ENCODE data around the gene SETDB1. TPM values are rescaled to one million over a fixed set of nuclear protein-coding genes. Genes with fewer than 3 reads are reported as not detected.

Gene SETDB1
- 31.0 and 34.6 TPM in 2 replicates for total RNA-seq (2016; rRNA removed; fragmentation: Illumina TruSeq; extraction: Trizol)
- total RNA-seq (2016; cell fraction: cytosol; rRNA removed; fragmentation: Illumina TruSeq; extraction: Trizol; ENCODE audit: low read depth) = 8.2 and 9.2 TPM in 2 replicates
- 32.1 and 33.4 TPM in 2 replicates for total RNA-seq (2016; cell fraction: insoluble cytoplasmic fraction; rRNA removed; fragmentation: Illumina TruSeq; extraction: Trizol)
- 11.8 and 12.8 TPM in 2 replicates for total RNA-seq (2016; cell fraction: membrane; rRNA removed; fragmentation: Illumina TruSeq; extraction: Trizol)
- total RNA-seq (2016; cell fraction: nucleus; rRNA removed; fragmentation: Illumina TruSeq; extraction: Trizol) = 27.2 and 30.3 TPM in 2 replicates
- 30.1 and 33.1 TPM in 2 replicates for polyA plus RNA-seq (2011; rRNA removed)
- 15.2 and 18.5 TPM in 2 replicates for polyA plus RNA-seq (2011; cell fraction: cytosol; rRNA removed)
- 43.9 and 48.6 TPM in 2 replicates for polyA plus RNA-seq (2011; cell fraction: nucleus; rRNA removed)
- polyA plus RNA-seq (2012) = 26.3 and 29.9 TPM in 2 replicates
- polyA plus RNA-seq (2016; cell fraction: cytosol; fragmentation: Illumina TruSeq; extraction: Trizol; ENCODE audit: low read depth) = 2.5 TPM in 2 replicates
- polyA plus RNA-seq (2016; cell fraction: insoluble cytoplasmic fraction; fragmentation: Illumina TruSeq; extraction: Trizol; ENCODE audit: low read depth) = 17.6 and 20.4 TPM in 2 replicates
- polyA plus RNA-seq (2016; cell fraction: membrane; fragmentation: Illumina TruSeq; extraction: Trizol; ENCODE audit: low read depth) = 4.2 and 4.3 TPM in 2 replicates
- 53.3 and 55.8 TPM in 2 replicates for polyA plus RNA-seq (2016; cell fraction: nucleus; fragmentation: Illumina TruSeq; extraction: Trizol; ENCODE audit: insufficient read depth, low read depth)
- polyA minus RNA-seq (2011; rRNA and poly(A)+ RNA removed; ENCODE audit: low replicate concordance) = 37.4 and 74.1 TPM in 2 replicates
- polyA minus RNA-seq (2011; cell fraction: cytosol; rRNA and poly(A)+ RNA removed) = 22.7 and 23.2 TPM in 2 replicates
- 59.4 and 70.0 TPM in 2 replicates for polyA minus RNA-seq (2011; cell fraction: nucleus; rRNA and poly(A)+ RNA removed)
- Bru-seq, nascent RNA = percentile 73 among the genes with signal in this experiment
- BruChase-seq, experiment 1, labeled RNA remaining after a 6-hour chase = percentile 80 among the genes with signal in this experiment
- BruChase-seq, experiment 2, labeled RNA remaining after a 2-hour chase = percentile 78 among the genes with signal in this experiment
- long read RNA-seq, experiment 1, partial matches to known transcripts = 12 of 16 reads
- long read RNA-seq, experiment 1, other reads (novel, unspliced or antisense) = 3 of 16 reads
- long read RNA-seq, experiment 2, full-length matches to known transcripts = 2 of 33 reads
- long read RNA-seq, experiment 2, partial matches to known transcripts = 16 of 33 reads
- long read RNA-seq, experiment 2, other reads (novel, unspliced or antisense) = 15 of 33 reads

DNA sequence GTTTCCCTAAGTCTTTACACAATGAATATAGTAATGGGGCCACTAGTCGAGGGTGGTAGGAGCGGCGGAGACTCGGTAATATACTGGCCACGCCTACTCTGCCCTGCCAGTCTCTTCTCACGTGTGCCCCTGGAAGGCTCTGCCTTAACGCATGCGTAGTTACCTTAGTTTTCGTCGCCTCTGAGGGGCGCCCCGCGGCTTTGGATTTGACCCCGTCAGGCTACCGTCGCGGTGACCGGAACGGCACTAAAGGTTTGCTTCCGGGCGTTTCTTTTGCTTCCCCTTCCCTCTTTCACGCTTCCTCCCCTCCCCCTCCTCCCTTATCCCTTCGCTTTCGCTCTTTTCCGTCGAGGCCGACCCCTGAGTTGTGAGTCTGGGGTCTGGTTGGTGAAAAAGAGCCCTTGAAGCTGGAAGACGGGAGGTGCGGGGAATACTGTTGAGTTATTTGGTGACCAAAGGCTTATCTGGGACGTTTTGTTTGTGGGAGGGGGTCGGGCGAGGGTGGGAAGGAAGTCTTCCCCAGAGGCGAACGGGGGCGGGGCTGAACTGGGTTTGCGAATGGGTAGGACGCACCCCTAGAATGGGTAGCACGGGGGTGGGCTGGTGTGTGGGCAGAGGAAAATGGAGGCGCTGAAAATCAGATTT is at the start of gene SETDB1:
Gene SETDB1, plus strand, starts transcription at position 267 of the 645 bp plus-strand sequence. CDS start 1,352 bp downstream, outside the sequence.
- peak within 1 kb of the TSS; percentile 95 for H3K27ac ChIP-seq (ENCODE audit: extremely low read length, insufficient read depth, low read length)
- H3K79me2 ChIP-seq (ENCODE audit: insufficient read depth, low read length) = peaks cover 14% of the 10 kb centered on the region
- H2AFZ ChIP-seq (ENCODE audit: low read length) = peak within 1 kb of the TSS; percentile 87
- H3K4me2 ChIP-seq (ENCODE audit: low read depth, low read length) = peak within 1 kb of the TSS; percentile 87
- CTCF ChIA-PET (ENCODE audit: low intra/inter-chr PET ratio, low total read pairs) = interaction anchor here (1.4 kb wide), 1 partner anchor 53 kb away, joined by 3 read pairs; no protein-coding TSS in a partner anchor
- FAIRE-seq (peak; percentile 91), DNase-seq (ENCODE audit: low spot score) (peak; percentile 97), ATAC-seq (peak; percentile 98)
- H3K4me1 ChIP-seq (ENCODE audit: insufficient read depth, low read length) = peaks cover 15% of the 10 kb centered on the region
- H3K9me3 ChIP-seq (ENCODE audit: low read length) = no peaks in the 10 kb centered on the region
- POLR2A ChIA-PET = interaction anchor here (1.0 to 3.9 kb wide), 5 partner anchors 34 to 347 kb away, joined by 3 to 17 read pairs (median 4); partner anchors contain the start of genes ANXA9, MCL1 and MINDY1
- H3K36me3 ChIP-seq (replicated peaks in 1 of 2; ENCODE audit: control insufficient read depth in 1 of 2, insufficient read depth in 2 of 2, low read length in 2 of 2) = peaks cover 4 to 26% of the 10 kb centered on the region in 2 experiments; a peak in 4 of 5 replicates
- no TSS peak for BruUV-seq (replicated peaks)
- in situ Hi-C loops (cut with HindIII; ENCODE audit: extremely low pct_ligation_motif_present, low pct_unique_long_range_greater_than_20kb) (no loop called here), intact Hi-C loops (cut with micrococcal nuclease; ENCODE audit: unreplicated experiment) (loop anchor here (10.0 kb wide), 1 partner anchor 101 kb away; no protein-coding TSS in a partner anchor)
- no peaks in the 10 kb centered on the region for H3K27me3 ChIP-seq (ENCODE audit: control insufficient read depth in 1 of 2, insufficient read depth in 2 of 2, low read length in 2 of 2)
- peak within 1 kb of the TSS; percentile 80 for H3K9ac ChIP-seq (ENCODE audit: insufficient read depth, low read depth, low read length)
- whole genome bisulfite sequencing (ENCODE audit: low lambda C conversion rate) = 2% methylated on average over 37 of the region's 39 CpGs
- no peaks in the 10 kb centered on the region for H4K20me1 ChIP-seq (ENCODE audit: insufficient read depth, low read length)
- peak within 1 kb of the TSS; percentile 81 to 96 (median 82) for H3K4me3 ChIP-seq (replicated peaks in 1 of 3; ENCODE audit: insufficient read depth in 1 of 3, low read depth in 2 of 3, low read length in 3 of 3)
- TF ChIP-seq MBNL3 (CRISPR knock-in tag; conservative IDR thresholded peaks at IDR 0.05) (no peak), MAZ (IDR thresholded peaks at IDR 0.05; ENCODE audit: borderline replicate concordance, low read depth, low read length) (peak; percentile 66), MAZ (CRISPR knock-in tag; IDR thresholded peaks at IDR 0.05; ENCODE audit: low read depth) (peak; percentile 75), ZNF891 (CRISPR knock-in tag; IDR thresholded peaks at IDR 0.05) (0 out of 2 replicates have a peak, but pooled peaks have one; percentile 22), TBX3 (IDR thresholded peaks at IDR 0.05; ENCODE audit: borderline replicate concordance) (peak; percentile 71; the same call in 1 of the 2 replicates), THAP11 (CRISPR knock-in tag; IDR thresholded peaks at IDR 0.05) (peak; percentile 96), ZNF773 (CRISPR knock-in tag; IDR thresholded peaks at IDR 0.05; ENCODE audit: borderline replicate concordance) (no peak), MIXL1 (CRISPR knock-in tag; IDR thresholded peaks at IDR 0.05) (peak; percentile 72; the same call in 1 of the 2 replicates)
- TF ChIP-seq, protein P1, sequence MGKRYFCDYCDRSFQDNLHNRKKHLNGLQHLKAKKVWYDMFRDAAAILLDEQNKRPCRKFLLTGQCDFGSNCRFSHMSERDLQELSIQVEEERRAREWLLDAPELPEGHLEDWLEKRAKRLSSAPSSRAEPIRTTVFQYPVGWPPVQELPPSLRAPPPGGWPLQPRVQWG (CRISPR knock-in tag; IDR thresholded peaks at IDR 0.05; ENCODE audit: borderline replicate concordance, low read depth) = no peak
- TF ChIP-seq, protein P2, sequence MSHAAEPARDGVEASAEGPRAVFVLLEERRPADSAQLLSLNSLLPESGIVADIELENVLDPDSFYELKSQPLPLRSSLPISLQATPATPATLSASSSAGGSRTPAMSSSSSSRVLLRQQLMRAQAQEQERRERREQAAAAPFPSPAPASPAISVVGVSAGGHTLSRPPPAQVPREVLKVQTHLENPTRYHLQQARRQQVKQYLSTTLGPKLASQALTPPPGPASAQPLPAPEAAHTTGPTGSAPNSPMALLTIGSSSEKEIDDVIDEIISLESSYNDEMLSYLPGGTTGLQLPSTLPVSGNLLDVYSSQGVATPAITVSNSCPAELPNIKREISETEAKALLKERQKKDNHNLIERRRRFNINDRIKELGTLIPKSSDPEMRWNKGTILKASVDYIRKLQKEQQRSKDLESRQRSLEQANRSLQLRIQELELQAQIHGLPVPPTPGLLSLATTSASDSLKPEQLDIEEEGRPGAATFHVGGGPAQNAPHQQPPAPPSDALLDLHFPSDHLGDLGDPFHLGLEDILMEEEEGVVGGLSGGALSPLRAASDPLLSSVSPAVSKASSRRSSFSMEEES (CRISPR knock-in tag; IDR thresholded peaks at IDR 0.05) = no peak
- TF ChIP-seq, protein P3, sequence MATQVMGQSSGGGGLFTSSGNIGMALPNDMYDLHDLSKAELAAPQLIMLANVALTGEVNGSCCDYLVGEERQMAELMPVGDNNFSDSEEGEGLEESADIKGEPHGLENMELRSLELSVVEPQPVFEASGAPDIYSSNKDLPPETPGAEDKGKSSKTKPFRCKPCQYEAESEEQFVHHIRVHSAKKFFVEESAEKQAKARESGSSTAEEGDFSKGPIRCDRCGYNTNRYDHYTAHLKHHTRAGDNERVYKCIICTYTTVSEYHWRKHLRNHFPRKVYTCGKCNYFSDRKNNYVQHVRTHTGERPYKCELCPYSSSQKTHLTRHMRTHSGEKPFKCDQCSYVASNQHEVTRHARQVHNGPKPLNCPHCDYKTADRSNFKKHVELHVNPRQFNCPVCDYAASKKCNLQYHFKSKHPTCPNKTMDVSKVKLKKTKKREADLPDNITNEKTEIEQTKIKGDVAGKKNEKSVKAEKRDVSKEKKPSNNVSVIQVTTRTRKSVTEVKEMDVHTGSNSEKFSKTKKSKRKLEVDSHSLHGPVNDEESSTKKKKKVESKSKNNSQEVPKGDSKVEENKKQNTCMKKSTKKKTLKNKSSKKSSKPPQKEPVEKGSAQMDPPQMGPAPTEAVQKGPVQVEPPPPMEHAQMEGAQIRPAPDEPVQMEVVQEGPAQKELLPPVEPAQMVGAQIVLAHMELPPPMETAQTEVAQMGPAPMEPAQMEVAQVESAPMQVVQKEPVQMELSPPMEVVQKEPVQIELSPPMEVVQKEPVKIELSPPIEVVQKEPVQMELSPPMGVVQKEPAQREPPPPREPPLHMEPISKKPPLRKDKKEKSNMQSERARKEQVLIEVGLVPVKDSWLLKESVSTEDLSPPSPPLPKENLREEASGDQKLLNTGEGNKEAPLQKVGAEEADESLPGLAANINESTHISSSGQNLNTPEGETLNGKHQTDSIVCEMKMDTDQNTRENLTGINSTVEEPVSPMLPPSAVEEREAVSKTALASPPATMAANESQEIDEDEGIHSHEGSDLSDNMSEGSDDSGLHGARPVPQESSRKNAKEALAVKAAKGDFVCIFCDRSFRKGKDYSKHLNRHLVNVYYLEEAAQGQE (IDR thresholded peaks at IDR 0.05; ENCODE audit: borderline replicate concordance in 1 of 2, low read depth in 1 of 2, low read length in 2 of 2) = no peak
